Prostate gland (tissue), 2 donors: Measurements from ENCODE around the gene MCMBP. TPM values are rescaled to one million over a fixed set of nuclear protein-coding genes. Genes with fewer than 3 reads are reported as not detected.
"Not testable (repeated sequence)": the region's sequence is repeated elsewhere in the genome, so short reads cannot be mapped to it uniquely, and the experiment has no call there.

ENCODE experiments used
- DNase-seq: peaks from one replicate; pipeline ENCODE4 v3.0.0-alpha.2; 2019; ENCODE audit warnings: low spot score
- H3K27ac ChIP-seq, 2 donors: fragments of 200-600 bp; sonication (generic); 2 replicates each; pipeline ENCODE4 v1.5.1; 2017 to 2019
- H3K27me3 ChIP-seq: fragments of 200-600 bp; sonication (generic); replicated peaks from 2 replicates; pipeline ENCODE4 v1.5.1; 2019; ENCODE audit not compliant: insufficient read depth
- H3K36me3 ChIP-seq, 2 donors: fragments of 200-600 bp; sonication (generic); 1 replicate in 1 of 2; 2 replicates in 1 of 2; pipeline versions ENCODE4 v1.5.1 to v1.8.1; 2017 to 2019
- H3K4me1 ChIP-seq: fragments of 200-600 bp; sonication (generic); replicated peaks from 2 replicates; pipeline ENCODE4 v1.5.1; 2019
- H3K4me3 ChIP-seq, 2 donors: fragments of 200-600 bp; sonication (generic); 2 replicates each; pipeline ENCODE4 v1.5.1; 2017 to 2019
- H3K9me3 ChIP-seq: fragments of 200-600 bp; sonication (generic); 2 replicates; pipeline ENCODE4 v1.5.1; 2017
- CTCF ChIP-seq, 4 experiments: fragments of 200-600 bp in 2 of 4; fragments of 450-650 bp in 2 of 4; sonication (generic) in 2 of 4; IDR thresholded peaks; 1 replicate in 3 of 4; 2 replicates in 1 of 4; pipeline ENCODE4 v1.5.1; 2016 to 2019; ENCODE audit warnings: antibody characterized with exemption in 4 of 4, mild to moderate bottlenecking in 2 of 4, moderate library complexity in 2 of 4
- POLR2A ChIP-seq: fragments of 450-650 bp; IDR thresholded peaks from one replicate; pipeline ENCODE4 v1.6.1; 2016; ENCODE audit warnings: antibody characterized with exemption, mild to moderate bottlenecking
- POLR2AphosphoS5 ChIP-seq: sonication (generic); formaldehyde crosslinking; IDR thresholded peaks from one replicate; pipeline ENCODE4 v1.6.1; 2017; ENCODE audit warnings: antibody characterized with exemption
- WGBS: methylation state at CpG from one replicate; pipeline ENCODE4 v1.1.5; 2018; 5-methylcytosine and 5-hydroxymethylcytosine counted together
- intact Hi-C: fragments of 100-400 bp; cut with DNase I; formaldehyde crosslinking; loops from one replicate; pipeline ENCODE4 v1.14.2; 2022
- total RNA-seq, 2 donors: library from RNA; depleted of rRNA; stranded (reverse); fragments of >200 nt; gene quantifications; one replicate each; pipeline ENCODE4 v1.1.0, GENCODE V29; 2016

Gene MCMBP
- total RNA-seq, 2 donors from 2014 or later = 37.6 to 45.4 TPM

- Histone ChIP-seq H3K36me3 (no peaks in the 10 kb centered on the region), H3K27me3 (no peaks in the 10 kb centered on the region), H3K27ac (no peak overlapping the region), H3K4me3 (no peak overlapping the region), H3K9me3 (no peaks in the 10 kb centered on the region), H3K4me1 (no peaks in the 10 kb centered on the region)
- no peak for DNase-seq
- TF ChIP-seq POLR2AphosphoS5 (no peak), CTCF (IDR thresholded peaks at IDR 0.05) (no peak), POLR2A (no peak)
- intact Hi-C loops = no loop called here
Observed at GRCh38 chr10:119908166-119908565, 35.5 kb upstream of the MCMBP start.

- H3K27me3 ChIP-seq, H3K4me3 ChIP-seq, H3K27ac ChIP-seq, DNase-seq, H3K4me1 ChIP-seq, H3K36me3 ChIP-seq, H3K9me3 ChIP-seq, intact Hi-C loops: not testable (repeated sequence)
- WGBS = 100% methylated on average over 7 of the region's 7 CpGs
Observed at GRCh38 chr10:119907695-119908094, 35.1 kb upstream of the MCMBP start.

- intact Hi-C loops = no loop called here
- Histone ChIP-seq H3K4me3 (no peak overlapping the region), H3K4me1 (no peaks in the 10 kb centered on the region), H3K36me3 (no peaks in the 10 kb centered on the region), H3K27ac (no peak overlapping the region), H3K9me3 (no peaks in the 10 kb centered on the region), H3K27me3 (no peaks in the 10 kb centered on the region)
- WGBS = 91% methylated on average over 16 of the region's 16 CpGs
- DNase-seq = no peak
- no peak for TF ChIP-seq POLR2AphosphoS5
- TF ChIP-seq POLR2A = no peak
- TF ChIP-seq CTCF (IDR thresholded peaks at IDR 0.05) = no peak
Observed at GRCh38 chr10:119903946-119904666, 31.5 kb upstream of the MCMBP start.

- Histone ChIP-seq H3K4me1 (peaks cover 17% of the 10 kb centered on the region), H3K27ac (no peak overlapping the region), H3K9me3 (no peaks in the 10 kb centered on the region), H3K36me3 (no peaks in the 10 kb centered on the region), H3K27me3 (no peaks in the 10 kb centered on the region), H3K4me3 (no peak overlapping the region)
- 88% methylated on average over 4 of the region's 4 CpGs for WGBS
- intact Hi-C loops = no loop called here
- DNase-seq = no peak
- TF ChIP-seq POLR2A = no peak
- TF ChIP-seq POLR2AphosphoS5 = no peak
- no peak for TF ChIP-seq CTCF (IDR thresholded peaks at IDR 0.05)
Observed at GRCh38 chr10:119898577-119898976, 25.9 kb upstream of the MCMBP start.

- peak; percentile 13 for DNase-seq
- no peak overlapping the region for H3K4me3 ChIP-seq
- H3K4me1 ChIP-seq = peaks cover 17% of the 10 kb centered on the region
- 47% methylated on average over 9 of the region's 9 CpGs for WGBS
- no peaks in the 10 kb centered on the region for H3K36me3 ChIP-seq
- H3K9me3 ChIP-seq = no peaks in the 10 kb centered on the region
- peak overlapping the region; percentile 28 to 36 for H3K27ac ChIP-seq
- TF ChIP-seq CTCF (IDR thresholded peaks at IDR 0.05) (no peak), POLR2AphosphoS5 (peak; percentile 7)
- intact Hi-C loops = no loop called here
- no peaks in the 10 kb centered on the region for H3K27me3 ChIP-seq
Observed at GRCh38 chr10:119896937-119897770, 24.5 kb upstream of the MCMBP start.
